BE2C (cell line): ENCODE measurements around the gene WDR77.

Experiments
- DNase-seq: peaks from one replicate; pipeline ENCODE4 v3.0.0-alpha.2; 2020
- H3K27me3 ChIP-seq: fragments of 250-450 bp; sonication (Bioruptor Pico); 2 replicates; pipeline ENCODE4 v1.5.1; 2020; ENCODE audit warnings: mild to moderate bottlenecking
- H3K36me3 ChIP-seq: fragments of 250-450 bp; sonication (Bioruptor Pico); 2 replicates; pipeline ENCODE4 v1.5.1; 2020; ENCODE audit warnings: mild to moderate bottlenecking
- H3K4me1 ChIP-seq: fragments of 250-450 bp; sonication (Bioruptor Pico); 2 replicates; pipeline ENCODE4 v1.5.1; 2020
- H3K4me3 ChIP-seq: 2 replicates; pipeline ENCODE4 v1.5.1; 2011; ENCODE audit warnings: low read depth, low read length
- H3K9me3 ChIP-seq: fragments of 250-450 bp; sonication (Bioruptor Pico); 2 replicates; pipeline ENCODE4 v1.5.1; 2020
- CTCF ChIP-seq: IDR thresholded peaks from 2 replicates; pipeline ENCODE4 v1.5.1; 2012; ENCODE audit warnings: mild to moderate bottlenecking, low read depth, low read length

The WDR77 gene

GRCh38 chr1:111461765-111462164, 12.7 kb upstream of the WDR77 start:
- DNase-seq: no peak
- Histone ChIP-seq H3K36me3 (peaks cover 58% of the 10 kb centered on the region), H3K4me3 (no peak overlapping the region), H3K27me3 (no peaks in the 10 kb centered on the region), H3K4me1 (no peaks in the 10 kb centered on the region; the same call in 1 of the 2 replicates), H3K9me3 (no peaks in the 10 kb centered on the region)
- TF ChIP-seq CTCF: no peak

- H3K4me3 ChIP-seq: no peak overlapping the region
- H3K27me3 ChIP-seq: no peaks in the 10 kb centered on the region
- H3K36me3 ChIP-seq: peaks cover 82% of the 10 kb centered on the region
- no peak for TF ChIP-seq CTCF
- DNase-seq: no peak
- no peaks in the 10 kb centered on the region for H3K9me3 ChIP-seq
- H3K4me1 ChIP-seq: peaks cover 6% of the 10 kb centered on the region
Measured at GRCh38 chr1:111455642-111456031, 6.6 kb upstream of the WDR77 start.

GRCh38 chr1:111454859-111455641, 6.0 kb upstream of the WDR77 start:
- Histone ChIP-seq H3K4me1 (peaks cover 6% of the 10 kb centered on the region), H3K27me3 (no peaks in the 10 kb centered on the region), H3K9me3 (no peaks in the 10 kb centered on the region), H3K4me3 (no peak overlapping the region), H3K36me3 (peaks cover 80% of the 10 kb centered on the region)
- TF ChIP-seq CTCF: no peak
- DNase-seq: no peak

- no peak for DNase-seq
- no peaks in the 10 kb centered on the region for H3K27me3 ChIP-seq
- no peak overlapping the region for H3K4me3 ChIP-seq
- H3K9me3 ChIP-seq: no peaks in the 10 kb centered on the region
- H3K4me1 ChIP-seq: peaks cover 6% of the 10 kb centered on the region
- no peak for TF ChIP-seq CTCF
- H3K36me3 ChIP-seq: peaks cover 66% of the 10 kb centered on the region
Measured at GRCh38 chr1:111453706-111454105, 4.7 kb upstream of the WDR77 start.

- Histone ChIP-seq H3K9me3 (no peaks in the 10 kb centered on the region), H3K4me3 (no peak overlapping the region), H3K27me3 (no peaks in the 10 kb centered on the region), H3K36me3 (peaks cover 55% of the 10 kb centered on the region), H3K4me1 (peaks cover 7% of the 10 kb centered on the region)
- no peak for TF ChIP-seq CTCF
- DNase-seq: no peak
Measured at GRCh38 chr1:111452581-111452980, 3.5 kb upstream of the WDR77 start.

- Histone ChIP-seq H3K4me3 (peak overlapping the region; percentile 98), H3K36me3 (peaks cover 53% of the 10 kb centered on the region), H3K27me3 (no peaks in the 10 kb centered on the region), H3K9me3 (no peaks in the 10 kb centered on the region), H3K4me1 (peaks cover 10% of the 10 kb centered on the region)
- no peak for DNase-seq
- TF ChIP-seq CTCF: no peak
Measured at GRCh38 chr1:111450185-111450584, 1.1 kb upstream of the WDR77 start.
